Stomach (tissue), 4 donors: ENCODE measurements around the gene SNN.

ENCODE experiments used
- POLR2AphosphoS5 ChIP-seq, 3 donors: sonication (generic); formaldehyde crosslinking; IDR thresholded peaks; one replicate each; pipeline ENCODE4 v1.6.1; 2016; ENCODE audit warnings: antibody characterized with exemption in 3 of 3
- TF ChIP-seq, protein P1 (sequence below), 7 experiments: fragments of 450-650 bp in 4 of 7; fragments of 200-600 bp in 3 of 7; sonication (generic) in 3 of 7; IDR thresholded peaks; one replicate each; pipeline ENCODE4 v1.5.1; 2016 to 2019; ENCODE audit warnings: antibody characterized with exemption in 7 of 7, control low read depth in 2 of 7, mild to moderate bottlenecking in 1 of 7

DNA sequence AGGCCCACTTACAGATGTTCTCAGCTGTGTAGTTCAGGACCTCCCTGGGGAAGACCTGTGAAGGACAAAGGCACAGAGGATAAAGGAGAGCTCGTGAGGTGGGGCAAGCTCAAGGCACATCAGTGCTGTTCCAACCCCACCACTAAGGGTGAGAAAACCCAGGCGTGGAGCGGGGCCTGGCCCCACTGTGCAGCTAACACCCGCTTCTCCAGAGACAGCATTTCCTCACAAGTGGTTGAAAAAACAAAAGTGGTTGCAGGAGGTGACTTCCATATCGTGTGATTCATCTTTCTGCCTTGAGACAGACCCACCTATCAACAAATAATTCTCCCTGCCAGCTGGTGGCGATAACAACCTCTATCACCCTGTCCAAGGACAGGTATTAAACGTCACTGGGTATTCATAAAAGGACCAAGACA lies 30.0 kb downstream of the SNN start:
- peak in 1 of 3 donors; percentile 24 for TF ChIP-seq POLR2AphosphoS5 (IDR thresholded peaks at IDR 0.05)
- TF ChIP-seq, protein P1, sequence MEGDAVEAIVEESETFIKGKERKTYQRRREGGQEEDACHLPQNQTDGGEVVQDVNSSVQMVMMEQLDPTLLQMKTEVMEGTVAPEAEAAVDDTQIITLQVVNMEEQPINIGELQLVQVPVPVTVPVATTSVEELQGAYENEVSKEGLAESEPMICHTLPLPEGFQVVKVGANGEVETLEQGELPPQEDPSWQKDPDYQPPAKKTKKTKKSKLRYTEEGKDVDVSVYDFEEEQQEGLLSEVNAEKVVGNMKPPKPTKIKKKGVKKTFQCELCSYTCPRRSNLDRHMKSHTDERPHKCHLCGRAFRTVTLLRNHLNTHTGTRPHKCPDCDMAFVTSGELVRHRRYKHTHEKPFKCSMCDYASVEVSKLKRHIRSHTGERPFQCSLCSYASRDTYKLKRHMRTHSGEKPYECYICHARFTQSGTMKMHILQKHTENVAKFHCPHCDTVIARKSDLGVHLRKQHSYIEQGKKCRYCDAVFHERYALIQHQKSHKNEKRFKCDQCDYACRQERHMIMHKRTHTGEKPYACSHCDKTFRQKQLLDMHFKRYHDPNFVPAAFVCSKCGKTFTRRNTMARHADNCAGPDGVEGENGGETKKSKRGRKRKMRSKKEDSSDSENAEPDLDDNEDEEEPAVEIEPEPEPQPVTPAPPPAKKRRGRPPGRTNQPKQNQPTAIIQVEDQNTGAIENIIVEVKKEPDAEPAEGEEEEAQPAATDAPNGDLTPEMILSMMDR (IDR thresholded peaks at IDR 0.05), result no peak
